HT-29 (cell line): ENCODE data around the gene MARCHF5. TPM values are rescaled to one million over a fixed set of nuclear protein-coding genes. Genes with fewer than 3 reads are reported as not detected.

ENCODE experiments used
- DNase-seq: peaks from one replicate; pipeline ENCODE4 v3.0.0-alpha.2; 2015; ENCODE audit warnings: low spot score
- total RNA-seq: library from RNA; depleted of rRNA; stranded (reverse); fragments of >200 nt; shearing (Covaris generic); gene quantifications from 2 replicates; pipeline ENCODE4 v1.2.3, GENCODE V29; 2014; rRNA removed

The MARCHF5 gene
- 1.9 and 2.7 TPM in 2 replicates for total RNA-seq

GRCh38 chr10:92290837-92291615 is at the start of gene MARCHF5, which contains the start of gene CPEB3:
MARCHF5 (plus strand) TSS chr10:92291167; CDS start chr10:92291495, 328 bp downstream.
CPEB3 (minus strand) TSS chr10:92291078; CDS start chr10:92240350, 50,728 bp downstream.
- DNase-seq, result peak; percentile 96

- no peak for DNase-seq
Observed at GRCh38 chr10:92241501-92241900, 49.5 kb upstream of the MARCHF5 start.

- no peak for DNase-seq
Observed at GRCh38 chr10:92242380-92242779, 48.6 kb upstream of the MARCHF5 start.

GRCh38 chr10:92242910-92243671 is 47.9 kb upstream of the MARCHF5 start:
- peak; percentile 71 for DNase-seq

- DNase-seq, result no peak
Observed at GRCh38 chr10:92244796-92245195, 46.2 kb upstream of the MARCHF5 start.

- no peak for DNase-seq
Observed at GRCh38 chr10:92248566-92248965, 42.4 kb upstream of the MARCHF5 start.

GRCh38 chr10:92263396-92263795 is 27.6 kb upstream of the MARCHF5 start:
- DNase-seq, result no peak

- DNase-seq, result no peak
Observed at GRCh38 chr10:92264249-92264648, 26.7 kb upstream of the MARCHF5 start.

- no peak for DNase-seq
Observed at GRCh38 chr10:92265687-92266258, 25.2 kb upstream of the MARCHF5 start.

GRCh38 chr10:92267343-92267742 is 23.6 kb upstream of the MARCHF5 start:
- DNase-seq, result no peak

- DNase-seq, result no peak
Observed at GRCh38 chr10:92268748-92269147, 22.2 kb upstream of the MARCHF5 start.

GRCh38 chr10:92274071-92274470 is 16.9 kb upstream of the MARCHF5 start:
- DNase-seq, result no peak

- no peak for DNase-seq
Observed at GRCh38 chr10:92278996-92279696, 11.8 kb upstream of the MARCHF5 start.

- no peak for DNase-seq
Observed at GRCh38 chr10:92284112-92284704, 6.8 kb upstream of the MARCHF5 start.

GRCh38 chr10:92290076-92290836 is 711 bp upstream of the MARCHF5 start:
- DNase-seq, result peak; percentile 66

- no peak for DNase-seq
Observed at GRCh38 chr10:92291616-92291865, 574 bp downstream of the MARCHF5 start.

GRCh38 chr10:92291921-92292845 is 1.2 kb downstream of the MARCHF5 start:
- peak; percentile 67 for DNase-seq

- no peak for DNase-seq
Observed at GRCh38 chr10:92298487-92298886, 7.5 kb downstream of the MARCHF5 start.

GRCh38 chr10:92303096-92303495 is 12.1 kb downstream of the MARCHF5 start:
- no peak for DNase-seq

GRCh38 chr10:92304061-92304460 is 13.1 kb downstream of the MARCHF5 start:
- no peak for DNase-seq
